Upper lobe of left lung (tissue), 4 donors: ENCODE data around the gene SYNE2.

Experiments
- CTCF ChIP-seq, 6 experiments: fragments of 450-650 bp in 4 of 6; fragments of 200-600 bp in 2 of 6; sonication (generic) in 2 of 6; IDR thresholded peaks; one replicate each; pipeline ENCODE4 v1.5.1; 2016 to 2019; ENCODE audit warnings: antibody characterized with exemption in 6 of 6
- POLR2A ChIP-seq, 4 donors: fragments of 450-650 bp; IDR thresholded peaks; one replicate each; pipeline ENCODE4 v1.5.1; 2016 to 2017; ENCODE audit warnings: antibody characterized with exemption in 4 of 4, mild to moderate bottlenecking in 2 of 4
- POLR2AphosphoS5 ChIP-seq, 2 donors: sonication (generic); formaldehyde crosslinking; IDR thresholded peaks; one replicate each; pipeline ENCODE4 v1.5.1; 2017; ENCODE audit warnings: antibody characterized with exemption in 2 of 2

- TF ChIP-seq POLR2A (IDR thresholded peaks at IDR 0.05), result no peak
- no peak for TF ChIP-seq CTCF (IDR thresholded peaks at IDR 0.05)
- TF ChIP-seq POLR2AphosphoS5 (IDR thresholded peaks at IDR 0.05), result no peak
These were observed 228.5 kb downstream of the SYNE2 start for GRCh38 chr14:64081174-64081746.
